GM18498 (cell line): ENCODE measurements around the gene NUDT6.
A peak's percentile ranks its signal among the peaks of the same experiment; 100 is the strongest.
"Not testable (repeated sequence)": the region's sequence is repeated elsewhere in the genome, so short reads cannot be mapped to it uniquely, and the experiment has no call there.

Experiments used
- ATAC-seq: cut with Tn5 transposase; IDR thresholded peaks from one replicate; pipeline ENCODE4 v1.9.1; 2021; ENCODE audit warnings: mild to moderate bottlenecking, moderate library complexity; ENCODE audit not compliant: unreplicated experiment

NUDT6 gene

GRCh38 chr4:122921971-122922876, at the start of gene NUDT6:
Gene NUDT6, minus strand, starts transcription at chr4:122922597. Its CDS starts 25 bp downstream, at chr4:122922572.
- peak; percentile 75 for ATAC-seq

GRCh38 chr4:122968227-122968812, 45.9 kb upstream of the NUDT6 start:
- no peak for ATAC-seq

GRCh38 chr4:122967231-122967630, 44.8 kb upstream of the NUDT6 start:
- no peak for ATAC-seq

GRCh38 chr4:122966201-122966600, 43.8 kb upstream of the NUDT6 start:
- ATAC-seq, result no peak

- ATAC-seq, result no peak
Measured at GRCh38 chr4:122963216-122963615, 40.8 kb upstream of the NUDT6 start.

GRCh38 chr4:122960611-122961000, 38.2 kb upstream of the NUDT6 start:
- no peak for ATAC-seq

- ATAC-seq, result no peak
Measured at GRCh38 chr4:122959981-122960610, 37.7 kb upstream of the NUDT6 start.

- ATAC-seq, result no peak
Measured at GRCh38 chr4:122959441-122959840, 37.0 kb upstream of the NUDT6 start.

- no peak for ATAC-seq
Measured at GRCh38 chr4:122958505-122958904, 36.1 kb upstream of the NUDT6 start.

- ATAC-seq, result no peak
Measured at GRCh38 chr4:122953924-122954323, 31.5 kb upstream of the NUDT6 start.

GRCh38 chr4:122952028-122952427, 29.6 kb upstream of the NUDT6 start:
- no peak for ATAC-seq

- ATAC-seq, result no peak
Measured at GRCh38 chr4:122948671-122949070, 26.3 kb upstream of the NUDT6 start.

- ATAC-seq, result no peak
Measured at GRCh38 chr4:122946142-122946541, 23.7 kb upstream of the NUDT6 start.

GRCh38 chr4:122945136-122945535, 22.7 kb upstream of the NUDT6 start:
- not testable (repeated sequence) for ATAC-seq

GRCh38 chr4:122932763-122933162, 10.4 kb upstream of the NUDT6 start:
- no peak for ATAC-seq

GRCh38 chr4:122930862-122931261, 8.5 kb upstream of the NUDT6 start:
- no peak for ATAC-seq

GRCh38 chr4:122928930-122929329, 6.5 kb upstream of the NUDT6 start:
- ATAC-seq, result no peak

GRCh38 chr4:122922877-122923511, 597 bp upstream of the NUDT6 start:
- ATAC-seq, result peak; percentile 98

GRCh38 chr4:122921300-122921699, 1.1 kb downstream of the NUDT6 start:
- ATAC-seq, result no peak

- no peak for ATAC-seq
Measured at GRCh38 chr4:122920473-122920872, 1.9 kb downstream of the NUDT6 start.

- no peak for ATAC-seq
Measured at GRCh38 chr4:122917731-122918130, 4.7 kb downstream of the NUDT6 start.
